GM21529 (cell line): ENCODE data around the gene AATF.

ENCODE experiments used
- ATAC-seq: cut with Tn5 transposase; IDR thresholded peaks from one replicate; pipeline ENCODE4 v1.9.1; 2021; ENCODE audit not compliant: unreplicated experiment

AATF gene

GRCh38 chr17:37039269-37039668, 90.5 kb downstream of the AATF start:
- ATAC-seq: no peak

GRCh38 chr17:37041932-37042331, 93.2 kb downstream of the AATF start:
- no peak for ATAC-seq

DNA sequence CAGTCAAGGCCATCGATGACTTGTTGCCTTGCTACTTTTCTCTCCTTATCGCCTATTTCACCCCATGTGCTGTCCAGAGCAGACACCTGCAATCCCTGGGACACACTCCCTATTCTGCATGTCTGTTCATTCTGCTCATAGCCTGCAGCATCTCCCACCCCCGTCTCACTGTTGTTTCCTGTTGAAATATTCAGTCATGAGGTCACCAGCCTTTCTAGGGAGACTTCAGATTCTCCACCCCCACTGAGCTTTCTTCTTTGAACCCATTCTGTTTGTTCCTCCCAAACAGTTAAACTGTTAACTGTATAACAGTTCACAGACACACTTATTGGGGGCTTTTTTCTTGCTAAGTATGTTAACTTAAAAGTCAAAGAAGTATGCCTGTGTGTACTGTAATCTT, 94.4 kb downstream of the AATF start:
- no peak for ATAC-seq

- ATAC-seq: no peak
These were observed 96.7 kb downstream of the AATF start for GRCh38 chr17:37045351-37045922.

DNA sequence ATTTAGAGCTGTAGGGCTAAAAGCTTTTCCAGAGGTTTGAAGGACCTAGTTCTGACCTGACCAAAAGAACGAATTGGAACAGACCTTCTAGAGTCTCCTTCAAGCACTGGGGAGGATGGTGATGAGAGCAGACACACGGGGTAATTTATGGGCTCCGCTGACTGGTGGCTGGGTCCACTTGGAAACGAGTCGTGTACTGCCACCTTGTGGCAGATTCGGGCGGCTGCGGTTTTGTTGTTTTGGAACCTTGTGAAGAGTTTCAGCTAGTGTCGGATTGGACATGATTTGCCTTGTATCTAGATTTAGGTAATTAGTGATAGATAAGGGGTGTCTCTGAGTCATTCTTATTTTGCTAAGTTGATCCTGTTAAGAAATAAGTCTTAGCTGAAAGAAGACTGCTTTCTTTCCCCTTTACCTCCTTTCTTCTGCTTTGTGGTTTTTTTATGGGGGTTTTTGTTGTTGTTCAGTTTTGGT, 98.9 kb downstream of the AATF start:
- no peak for ATAC-seq

DNA sequence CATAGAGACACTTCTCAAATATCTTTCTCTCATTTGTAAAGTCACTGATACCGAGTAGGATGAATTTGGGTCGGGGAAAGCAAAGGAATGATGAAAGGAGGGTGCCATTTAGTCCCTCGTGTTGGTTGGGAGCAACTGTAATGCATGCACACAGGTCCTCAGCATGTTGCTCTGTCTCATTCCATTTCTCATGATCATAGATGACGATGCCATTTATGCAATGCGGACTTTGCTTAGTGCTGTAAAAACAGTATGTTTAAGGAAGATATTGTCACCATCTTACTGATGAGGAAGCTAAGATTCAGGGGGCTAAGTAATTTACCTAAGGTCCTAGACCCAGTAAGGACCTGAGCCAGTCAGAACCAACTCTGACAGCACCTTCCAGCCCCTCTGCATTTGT, 100.1 kb downstream of the AATF start:
- ATAC-seq: no peak

GRCh38 chr17:37050920-37051319, 102.2 kb downstream of the AATF start:
- no peak for ATAC-seq

GRCh38 chr17:37051381-37051780, 102.6 kb downstream of the AATF start:
- no peak for ATAC-seq

DNA sequence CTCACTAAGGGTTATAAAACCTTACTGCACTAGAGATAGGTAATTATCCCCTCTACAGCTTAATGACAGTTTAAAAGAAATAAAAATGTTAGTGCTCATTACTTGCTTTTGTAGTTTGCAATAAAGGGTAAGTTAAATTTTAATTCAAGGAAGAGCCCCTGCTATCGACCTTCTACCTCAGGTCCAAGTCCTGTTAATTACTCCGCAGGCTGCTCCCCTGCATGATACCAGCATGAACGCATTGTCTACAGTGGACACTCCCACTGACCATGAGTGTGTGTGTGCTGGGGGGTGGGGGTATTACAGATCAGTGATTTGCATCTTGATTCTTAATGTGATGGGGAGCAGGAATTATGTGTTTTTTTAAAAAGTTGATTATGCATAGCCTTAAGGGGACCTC, 103.1 kb downstream of the AATF start:
- ATAC-seq: no peak

- no peak for ATAC-seq
These were observed 103.7 kb downstream of the AATF start for GRCh38 chr17:37052450-37052849.

GRCh38 chr17:37054894-37055293, 106.1 kb downstream of the AATF start:
- no peak for ATAC-seq

DNA sequence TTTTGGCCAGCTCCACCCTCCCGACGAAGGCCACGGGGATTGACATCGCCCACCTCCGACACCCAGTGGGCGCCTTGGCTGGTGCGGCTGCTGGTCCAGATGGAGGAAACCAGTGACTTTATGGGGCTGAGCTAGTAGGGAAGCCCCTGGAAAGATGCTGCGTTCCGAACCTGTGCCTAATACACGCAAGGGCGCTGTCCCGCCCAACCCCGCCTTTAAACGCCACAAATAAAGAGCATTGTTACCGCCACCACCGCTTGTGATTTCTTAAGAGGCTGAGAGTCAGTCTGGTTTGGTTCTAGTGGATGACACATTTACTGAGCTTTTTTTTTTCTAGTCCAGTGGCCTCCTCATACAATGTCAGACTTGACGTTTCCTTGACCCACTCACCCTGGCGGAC, 107.9 kb downstream of the AATF start:
- no peak for ATAC-seq

- no peak for ATAC-seq
These were observed 110.7 kb downstream of the AATF start for GRCh38 chr17:37059493-37059892.

GRCh38 chr17:37060094-37060493, 111.3 kb downstream of the AATF start:
- ATAC-seq: no peak

DNA sequence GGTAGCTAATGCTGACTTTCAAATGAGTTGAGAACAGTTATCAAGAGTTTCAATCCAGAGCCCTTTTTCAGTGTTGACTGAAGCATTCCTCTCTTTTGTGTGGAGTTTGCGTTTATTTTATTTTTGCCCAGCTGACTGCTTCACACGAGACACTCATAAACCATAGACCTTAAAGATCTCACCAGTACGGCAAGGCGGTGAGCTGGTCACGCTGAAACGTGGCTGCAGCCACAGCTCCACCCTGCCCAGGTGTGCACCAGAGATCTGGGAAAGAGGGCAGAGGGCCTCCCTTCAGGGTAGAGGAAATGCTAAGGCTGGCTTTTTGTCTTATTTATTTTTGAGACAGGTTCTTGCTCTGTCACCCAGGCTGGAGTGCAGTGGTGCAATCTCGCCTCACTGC, 112.2 kb downstream of the AATF start:
- no peak for ATAC-seq

DNA sequence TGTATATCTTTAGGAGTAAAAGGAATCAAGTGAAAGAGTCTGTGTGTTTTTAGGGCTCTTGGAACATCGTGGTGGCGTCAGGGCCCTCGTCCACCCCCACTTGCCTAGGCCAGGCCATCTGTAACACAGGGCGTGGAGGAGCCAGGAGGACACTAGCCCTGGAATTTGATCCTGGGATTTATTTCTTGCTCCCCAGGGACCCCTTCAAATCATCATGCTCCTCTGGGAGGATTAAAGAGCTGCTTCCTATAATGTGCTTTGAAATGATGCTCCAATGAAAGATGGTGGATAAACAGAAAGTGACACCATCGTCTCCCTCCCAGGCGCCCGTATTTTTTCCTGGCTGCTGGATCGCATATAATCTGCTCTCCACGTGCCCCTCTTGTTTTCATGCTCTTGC, 113.3 kb downstream of the AATF start:
- ATAC-seq: no peak

DNA sequence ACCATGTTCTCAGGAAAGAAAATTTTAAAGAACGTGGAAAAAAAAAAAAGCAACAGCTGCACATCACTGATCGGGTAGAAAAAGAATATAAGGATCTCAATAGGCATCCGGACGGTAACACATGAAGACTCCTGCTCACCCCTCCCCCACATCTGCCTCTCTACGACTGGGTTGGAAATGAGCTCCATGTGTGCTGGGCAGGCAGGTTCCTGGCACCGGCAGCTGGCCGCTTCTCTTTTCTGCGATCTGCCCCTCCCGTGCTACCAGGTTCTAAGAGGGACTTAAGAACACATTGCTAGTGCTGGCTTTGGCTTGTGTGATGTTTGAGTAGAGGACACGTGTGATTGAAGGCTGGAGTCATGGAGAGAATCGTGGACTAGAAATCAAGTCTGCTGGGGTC, 115.5 kb downstream of the AATF start:
- no peak for ATAC-seq

- ATAC-seq: no peak
These were observed 116.2 kb downstream of the AATF start for GRCh38 chr17:37064956-37065355.

- no peak for ATAC-seq
These were observed 117.0 kb downstream of the AATF start for GRCh38 chr17:37065486-37066321.

GRCh38 chr17:37066322-37067255, 117.8 kb downstream of the AATF start:
- no peak for ATAC-seq

DNA sequence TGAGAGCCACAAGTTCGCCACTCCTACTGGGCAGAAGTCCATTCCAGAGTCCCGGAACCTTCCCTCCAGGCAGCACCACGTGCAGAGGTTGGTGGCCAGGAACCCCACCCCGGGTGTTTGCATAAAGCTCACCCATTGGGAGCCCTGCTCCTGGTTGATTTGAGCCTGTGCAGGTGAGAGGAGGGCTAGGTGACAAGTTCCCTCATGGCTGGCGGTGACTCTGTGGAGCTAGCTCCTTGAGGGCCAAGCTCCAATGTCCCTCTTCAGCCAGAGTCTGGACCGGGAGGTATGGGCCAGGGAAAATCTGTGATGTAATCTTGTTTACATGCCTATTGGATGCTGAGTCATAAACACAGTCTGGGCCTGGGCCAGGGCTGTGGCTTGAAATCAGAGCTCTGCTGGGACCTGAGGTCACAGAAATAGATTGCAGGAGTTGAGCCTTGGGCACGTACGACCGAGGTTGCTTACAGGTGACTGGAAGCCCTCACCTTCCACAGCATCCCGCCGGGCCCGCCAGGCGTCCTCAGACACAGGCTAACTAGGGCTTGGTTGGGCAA, 118.9 kb downstream of the AATF start:
- ATAC-seq: no peak
